NCI-H524 treated with DMSO at 0.1 percent for 48 hours (cell line): ENCODE measurements around the gene SNX12.
"Not testable (repeated sequence)": the region's sequence is repeated elsewhere in the genome, so short reads cannot be mapped to it uniquely, and the experiment has no call there.

Experiments used
- DNase-seq: peaks from one replicate; lab custom pipeline; 2025; lab: John Stamatoyannopoulos, UW

The SNX12 gene

GRCh38 chrX:71091263-71091662 is 23.1 kb upstream of the SNX12 start:
- DNase-seq: no peak

- no peak for DNase-seq
These were observed 17.8 kb upstream of the SNX12 start for GRCh38 chrX:71085900-71086299.

GRCh38 chrX:71082822-71083221 is 14.7 kb upstream of the SNX12 start:
- DNase-seq: no peak

GRCh38 chrX:71082124-71082647 is 14.1 kb upstream of the SNX12 start:
- DNase-seq: no peak

GRCh38 chrX:71081330-71082123 is 13.4 kb upstream of the SNX12 start:
- DNase-seq: no peak

GRCh38 chrX:71070531-71070930 is 2.4 kb upstream of the SNX12 start:
- no peak for DNase-seq

GRCh38 chrX:71067712-71068043 is 456 bp downstream of the SNX12 start:
- DNase-seq: no peak

- DNase-seq: no peak
These were observed 1.0 kb downstream of the SNX12 start for GRCh38 chrX:71067089-71067488.

- no peak for DNase-seq
These were observed 8.0 kb downstream of the SNX12 start for GRCh38 chrX:71060127-71060526.

GRCh38 chrX:71057848-71058530 is 10.1 kb downstream of the SNX12 start:
- no peak for DNase-seq

GRCh38 chrX:71056867-71057266 is 11.3 kb downstream of the SNX12 start:
- no peak for DNase-seq

GRCh38 chrX:71053217-71053621 is 14.9 kb downstream of the SNX12 start:
- DNase-seq: no peak

GRCh38 chrX:71052721-71053120 is 15.4 kb downstream of the SNX12 start:
- DNase-seq: no peak

GRCh38 chrX:71047891-71048290 is 20.2 kb downstream of the SNX12 start:
- DNase-seq: not testable (repeated sequence)

GRCh38 chrX:71017396-71017939 is 50.7 kb downstream of the SNX12 start:
- no peak for DNase-seq
